ENCODE measurements around the gene NXPE4. TPM values are rescaled to one million over a fixed set of nuclear protein-coding genes. Genes with fewer than 3 reads are reported as not detected.

The NXPE4 gene
- total and polyA plus RNA-seq, 9 of the 15 experiments (the other 6 are each of a cell fraction or from before 2014, with no cell fraction given): not detected

- no peak overlapping the region for H3K27ac ChIP-seq (ENCODE audit: extremely low read depth, low read depth, low read length)
- ATAC-seq: no peak
- TF ChIP-seq ZNF239 (CRISPR knock-in tag; IDR thresholded peaks at IDR 0.05): no peak
- TF ChIP-seq TFAP4 (CRISPR knock-in tag; IDR thresholded peaks at IDR 0.05; ENCODE audit: borderline replicate concordance): no peak
- no peak for TF ChIP-seq HMBOX1 (IDR thresholded peaks at IDR 0.05)
- TF ChIP-seq JUN (IDR thresholded peaks at IDR 0.05; ENCODE audit: borderline replicate concordance, low read depth, low read length): no peak
- TF ChIP-seq JUN (CRISPR knock-in tag; IDR thresholded peaks at IDR 0.05; ENCODE audit: borderline replicate concordance): no peak
- TF ChIP-seq ZC3H11A (IDR thresholded peaks at IDR 0.05; ENCODE audit: low read depth, low read length): no peak
- no peak for TF ChIP-seq KAT2B (IDR thresholded peaks at IDR 0.05; ENCODE audit: low read depth, low read length)
- TF ChIP-seq, protein P1, sequence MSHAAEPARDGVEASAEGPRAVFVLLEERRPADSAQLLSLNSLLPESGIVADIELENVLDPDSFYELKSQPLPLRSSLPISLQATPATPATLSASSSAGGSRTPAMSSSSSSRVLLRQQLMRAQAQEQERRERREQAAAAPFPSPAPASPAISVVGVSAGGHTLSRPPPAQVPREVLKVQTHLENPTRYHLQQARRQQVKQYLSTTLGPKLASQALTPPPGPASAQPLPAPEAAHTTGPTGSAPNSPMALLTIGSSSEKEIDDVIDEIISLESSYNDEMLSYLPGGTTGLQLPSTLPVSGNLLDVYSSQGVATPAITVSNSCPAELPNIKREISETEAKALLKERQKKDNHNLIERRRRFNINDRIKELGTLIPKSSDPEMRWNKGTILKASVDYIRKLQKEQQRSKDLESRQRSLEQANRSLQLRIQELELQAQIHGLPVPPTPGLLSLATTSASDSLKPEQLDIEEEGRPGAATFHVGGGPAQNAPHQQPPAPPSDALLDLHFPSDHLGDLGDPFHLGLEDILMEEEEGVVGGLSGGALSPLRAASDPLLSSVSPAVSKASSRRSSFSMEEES (CRISPR knock-in tag; IDR thresholded peaks at IDR 0.05): no peak
- TF ChIP-seq ZNF436 (CRISPR knock-in tag; IDR thresholded peaks at IDR 0.05): no peak
- TF ChIP-seq LCOR (CRISPR knock-in tag; IDR thresholded peaks at IDR 0.05): no peak
- TF ChIP-seq ELF4 (CRISPR knock-in tag; IDR thresholded peaks at IDR 0.05): no peak
- no peak for TF ChIP-seq ZNF134 (CRISPR knock-in tag; conservative IDR thresholded peaks at IDR 0.05)
- TF ChIP-seq SAP30 (IDR thresholded peaks at IDR 0.05; ENCODE audit: borderline replicate concordance, insufficient read depth, low read depth, low read length, poor library complexity, severe bottlenecking): no peak
- no peak for FAIRE-seq
- no TSS peak for BruUV-seq (replicated peaks)
- no peak overlapping the region for H3K4me2 ChIP-seq (ENCODE audit: insufficient read depth, low read length)
- WGBS (ENCODE audit: insufficient coverage, low coverage, missing lambda C conversion rate): 2% methylated on average over 29 of the region's 29 CpGs
- no peaks in the 10 kb centered on the region for H3K36me3 ChIP-seq (ENCODE audit: control insufficient read depth, insufficient read depth, low read length)
- no peaks in the 10 kb centered on the region for H4K20me1 ChIP-seq (replicated peaks; ENCODE audit: control insufficient read depth, insufficient read depth, low read length)
- in situ Hi-C loops (cut with MboI): no loop called here
- H3K4me3 ChIP-seq: no peak overlapping the region
- no peaks in the 10 kb centered on the region for H3K4me1 ChIP-seq (replicated peaks in 1 of 2; ENCODE audit: control insufficient read depth in 2 of 2, insufficient read depth in 2 of 2, low read length in 2 of 2)
- CTCF ChIA-PET (ENCODE audit: low intra/inter-chr PET ratio): no interaction called here
- DNase-seq (ENCODE audit: extremely low read depth in 1 of 4, low spot score in 3 of 4): no peak
- POLR2A ChIA-PET: no interaction called here
- intact Hi-C loops (cut with micrococcal nuclease): no loop called here
- H3K9me3 ChIP-seq (replicated peaks; ENCODE audit: control insufficient read depth, insufficient read depth, low read depth, low read length): peaks cover 14% of the 10 kb centered on the region
- no peak overlapping the region for H3K9ac ChIP-seq (ENCODE audit: insufficient read depth in 1 of 2, low read depth in 2 of 2, low read length in 2 of 2)
- H3K79me2 ChIP-seq (ENCODE audit: control insufficient read depth, insufficient read depth, low read length): no peaks in the 10 kb centered on the region
- no peaks in the 10 kb centered on the region for H3K9me1 ChIP-seq (ENCODE audit: control insufficient read depth, insufficient read depth, low read length)
- no peak overlapping the region for H2AFZ ChIP-seq (ENCODE audit: low read depth, low read length)
- no peaks in the 10 kb centered on the region for H3K27me3 ChIP-seq (ENCODE audit: control insufficient read depth in 2 of 2, insufficient read depth in 2 of 2, low read length in 2 of 2)
These were observed 21.9 kb upstream of the NXPE4 start for GRCh38 chr11:114617157-114618124.

Data from K562 (cell line).